ES-I3 (cell line): ENCODE measurements around the gene UNC93B1.

Source experiments
- H3K36me3 ChIP-seq: 2 replicates; pipeline ENCODE4 v1.6.1; 2013; ENCODE audit warnings: mild to moderate bottlenecking, low read length, control low read depth, moderate library complexity; ENCODE audit not compliant: insufficient read depth
- H3K4me1 ChIP-seq: 2 replicates; pipeline ENCODE4 v1.6.1; 2013; ENCODE audit warnings: mild to moderate bottlenecking, control low read depth, low read length; ENCODE audit not compliant: insufficient read depth
- H3K9ac ChIP-seq: 2 replicates; pipeline ENCODE4 v1.6.1; 2013; ENCODE audit warnings: low read depth, mild to moderate bottlenecking, low read length, moderate library complexity
- H3K9me3 ChIP-seq: 2 replicates; pipeline ENCODE4 v1.6.1; 2013; ENCODE audit warnings: mild to moderate bottlenecking, low read length, moderate library complexity; ENCODE audit not compliant: control insufficient read depth, insufficient read depth

UNC93B1 gene

DNA sequence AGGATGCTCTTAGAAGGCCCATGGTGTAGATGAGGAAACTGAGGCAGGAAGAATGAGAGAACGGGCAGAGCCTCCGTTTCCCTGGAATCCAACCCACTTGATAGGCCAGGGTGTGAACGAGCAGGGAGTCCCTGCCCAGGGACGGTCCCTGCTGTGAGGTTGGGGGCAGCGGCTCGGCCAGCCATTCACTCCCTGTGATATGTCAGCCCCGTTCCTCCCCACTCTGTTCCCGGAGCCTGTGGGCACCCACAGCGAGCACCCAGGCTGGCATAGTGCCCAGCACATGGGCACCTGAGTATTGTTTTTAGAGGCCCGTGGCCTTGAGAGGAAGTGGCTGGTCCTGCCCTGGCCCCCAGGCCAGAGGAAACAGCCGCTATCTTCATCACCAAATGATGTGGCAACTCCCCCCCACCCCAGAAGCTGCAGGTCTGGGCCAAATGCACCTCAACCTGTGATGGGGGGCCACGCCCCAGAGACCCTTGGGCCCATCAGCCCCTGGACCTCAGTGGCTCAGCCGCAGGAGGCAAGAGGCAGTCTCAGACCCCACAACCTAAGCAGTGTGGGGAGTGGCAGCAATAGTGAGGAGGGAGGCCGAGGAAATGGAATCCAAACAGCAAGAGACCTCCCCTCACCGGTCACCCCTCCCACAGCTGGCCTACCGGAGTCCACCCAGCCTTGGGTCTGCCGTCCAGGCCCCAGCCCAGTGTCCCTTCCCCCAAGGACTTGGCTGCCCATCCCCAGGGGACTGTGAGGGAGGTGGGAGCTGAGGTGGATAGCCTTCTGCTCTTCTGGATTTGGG is 8.3 kb upstream of the UNC93B1 start:
- Histone ChIP-seq H3K4me1 (peaks cover 27% of the 10 kb centered on the region; the same call in 1 of the 2 replicates), H3K9ac (no peak overlapping the region), H3K9me3 (no peaks in the 10 kb centered on the region), H3K36me3 (no peaks in the 10 kb centered on the region)

DNA sequence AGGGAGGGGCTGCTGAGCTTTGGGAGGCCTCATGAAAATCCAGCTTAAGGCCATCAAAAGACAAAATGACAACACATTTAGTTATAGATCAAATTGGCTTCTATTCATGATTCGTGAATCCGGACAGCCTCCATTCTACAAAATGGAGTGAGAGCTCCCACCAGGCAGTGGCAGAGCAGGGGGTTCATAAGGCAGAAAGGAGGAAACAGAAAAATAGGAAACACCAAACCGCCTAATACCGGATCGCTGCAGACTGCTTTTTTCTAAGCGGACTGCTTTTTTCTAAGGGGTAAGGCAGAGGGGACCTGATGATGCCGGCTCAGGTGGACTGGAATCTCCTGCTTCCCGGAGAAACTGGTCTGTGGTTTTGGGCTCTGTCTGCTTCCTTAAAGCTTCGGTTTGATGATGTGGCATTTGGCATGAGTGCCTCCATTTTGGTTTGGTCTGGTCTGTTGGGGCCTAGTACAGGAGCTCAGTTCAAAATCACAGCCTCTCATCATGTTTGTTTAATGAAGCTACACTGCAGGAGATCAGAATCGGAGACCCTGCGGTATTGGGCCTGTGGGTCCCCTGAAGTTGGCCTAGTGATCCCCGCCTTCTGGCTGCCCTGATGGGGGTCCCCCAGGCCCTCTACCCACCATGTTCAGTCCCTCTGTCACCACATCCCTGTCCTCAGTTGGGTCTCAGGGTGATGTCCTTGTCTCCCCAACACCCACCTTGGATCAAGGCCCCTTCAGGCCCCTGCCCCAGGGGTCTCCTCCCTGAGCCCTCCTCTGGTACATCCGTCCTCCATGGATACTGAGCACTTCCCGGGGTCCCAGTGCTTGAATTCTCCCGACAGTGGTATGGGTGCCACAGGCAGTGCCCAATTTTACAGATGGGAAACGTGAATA is 7.4 kb upstream of the UNC93B1 start:
- Histone ChIP-seq H3K9me3 (no peaks in the 10 kb centered on the region), H3K9ac (no peak overlapping the region), H3K4me1 (peaks cover 23% of the 10 kb centered on the region; the same call in 1 of the 2 replicates), H3K36me3 (no peaks in the 10 kb centered on the region)

DNA sequence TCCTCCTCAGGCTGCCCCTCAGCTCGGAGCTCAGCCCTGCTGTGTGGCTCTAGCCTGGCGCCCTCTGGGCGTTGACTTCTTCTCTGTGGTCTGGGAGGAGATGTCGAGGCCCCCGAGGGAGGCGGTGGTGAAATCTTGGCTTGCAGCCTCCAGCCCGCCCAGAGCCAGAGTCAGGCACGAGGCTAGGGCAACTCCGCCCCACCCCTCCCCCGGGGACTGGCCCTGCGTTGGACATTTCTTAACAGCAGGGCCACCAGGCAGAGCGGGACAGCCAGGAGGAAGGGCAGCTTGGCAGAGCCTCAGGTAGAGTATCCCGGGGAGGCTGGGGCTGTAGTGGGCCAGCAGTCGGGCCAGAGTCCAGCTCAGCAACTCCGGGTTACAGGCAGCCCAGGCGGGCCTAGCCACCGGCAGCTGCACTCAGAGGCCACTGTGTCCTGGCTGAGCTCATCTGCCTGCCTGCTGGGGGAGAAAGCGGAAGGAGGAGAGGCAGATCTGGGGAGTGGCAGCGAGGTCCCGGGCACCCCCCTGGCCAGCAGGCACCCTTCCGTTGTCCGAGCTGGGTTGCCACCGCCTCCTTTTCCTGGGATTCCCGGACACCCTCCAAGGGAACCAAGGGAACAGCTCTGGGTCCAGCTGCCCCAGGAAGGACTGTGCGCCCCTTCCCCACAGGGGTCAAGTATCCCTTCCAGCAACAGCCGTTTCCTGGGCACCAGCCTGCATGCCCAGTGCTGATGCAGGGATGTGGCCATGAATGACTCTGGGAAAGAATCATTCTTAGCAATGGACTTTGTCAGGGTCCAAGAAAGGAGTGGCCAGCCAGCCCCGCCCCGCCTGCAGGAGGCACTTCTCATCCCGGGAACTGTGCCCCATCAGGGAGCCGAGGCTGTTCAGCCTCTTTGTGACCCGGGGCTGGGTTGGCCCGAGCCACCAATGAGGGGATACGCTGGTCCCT is 6.5 kb upstream of the UNC93B1 start, which contains the start of gene ALDH3B1:
TSS of gene ALDH3B1 (plus strand) at position 238 of the 952 bp plus-strand sequence. CDS start 4,971 bp downstream, outside the sequence.
- H3K4me1 ChIP-seq = peaks cover 23% of the 10 kb centered on the region; the same call in 1 of the 2 replicates
- no peaks in the 10 kb centered on the region for H3K9me3 ChIP-seq
- H3K36me3 ChIP-seq = no peaks in the 10 kb centered on the region
- no peak within 1 kb of the TSS for H3K9ac ChIP-seq

DNA sequence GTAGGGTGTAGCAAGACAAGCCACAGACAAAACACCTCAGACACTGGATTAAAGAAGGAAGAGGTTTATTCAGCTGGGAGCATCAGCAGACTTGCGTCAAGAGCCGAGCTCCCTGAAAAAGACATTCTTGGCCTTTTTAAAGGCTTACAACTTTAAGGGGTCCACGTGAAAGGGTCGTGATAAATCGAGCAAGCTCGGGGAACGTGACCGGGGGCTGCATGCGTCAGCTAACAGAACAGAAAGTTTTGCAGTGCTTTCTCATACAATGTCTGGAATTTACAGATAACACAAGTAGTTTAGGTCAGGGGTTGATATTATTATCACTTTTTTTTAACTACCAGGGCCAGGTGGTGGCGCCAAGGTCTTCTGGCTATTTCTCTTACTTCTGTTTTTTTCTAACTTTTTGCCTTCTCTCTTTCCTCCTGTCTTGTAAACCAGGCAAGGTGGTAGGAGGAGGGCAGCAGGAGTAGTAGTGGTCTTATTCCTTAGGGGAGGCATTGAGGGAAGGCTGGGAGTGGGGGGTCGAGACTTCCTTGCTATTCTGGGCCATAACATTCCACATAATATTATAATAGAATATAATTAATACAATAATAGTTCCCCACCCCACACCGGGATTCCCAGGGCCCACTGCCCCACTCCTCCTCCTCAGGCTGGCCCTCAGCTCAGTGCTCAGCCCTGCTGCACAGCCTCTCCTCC is 5.6 kb upstream of the UNC93B1 start:
- H3K9ac ChIP-seq = no peak overlapping the region
- H3K4me1 ChIP-seq = peaks cover 23% of the 10 kb centered on the region; the same call in 1 of the 2 replicates
- no peaks in the 10 kb centered on the region for H3K9me3 ChIP-seq
- H3K36me3 ChIP-seq = no peaks in the 10 kb centered on the region

DNA sequence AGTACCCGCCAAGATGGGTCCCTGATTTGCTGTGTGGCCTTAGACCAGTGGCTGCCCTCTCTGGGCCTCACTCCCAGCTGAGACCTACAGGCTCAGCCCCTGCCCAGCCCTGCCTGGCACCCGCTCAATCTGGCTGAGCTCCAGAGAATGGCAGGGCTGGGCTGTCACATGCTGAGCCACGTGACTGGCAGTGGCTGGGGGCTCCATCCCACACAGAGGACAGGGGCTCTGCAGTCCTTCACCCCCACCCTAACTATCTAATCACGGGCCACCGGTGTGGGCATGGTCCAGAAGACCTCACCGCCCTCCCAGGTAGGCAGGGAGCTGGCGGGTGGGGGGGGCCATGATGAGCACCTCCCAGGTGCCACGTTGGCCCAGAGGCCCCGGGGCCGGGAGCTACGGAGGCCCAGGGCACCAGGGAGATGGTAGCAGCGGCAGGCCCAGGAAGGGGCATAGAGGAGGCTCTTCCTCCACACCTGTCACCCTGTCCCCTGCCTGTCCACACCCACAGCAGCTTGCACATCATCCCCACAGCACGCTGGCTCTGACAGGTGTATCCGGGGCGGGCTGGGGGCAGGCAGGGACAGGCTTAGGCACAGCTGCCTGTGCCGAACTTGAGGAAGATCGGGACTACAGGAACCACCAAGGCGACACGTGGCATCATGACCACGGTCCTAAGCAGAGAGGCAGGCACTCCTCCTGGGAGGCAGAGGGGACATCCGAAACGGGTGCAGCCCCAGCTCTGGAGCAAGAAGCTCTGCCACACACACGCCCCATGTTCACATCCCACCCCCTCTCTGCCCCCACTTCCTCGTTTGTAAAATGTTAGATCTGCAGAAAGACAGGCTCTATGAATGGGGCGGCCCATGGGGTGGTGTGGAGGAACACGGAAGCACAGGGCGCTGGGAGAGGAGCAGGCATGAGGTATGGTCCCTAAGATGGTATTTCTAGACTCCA is 4.8 kb upstream of the UNC93B1 start:
- Histone ChIP-seq H3K4me1 (peaks cover 25% of the 10 kb centered on the region; the same call in 1 of the 2 replicates), H3K36me3 (no peaks in the 10 kb centered on the region), H3K9ac (no peak overlapping the region), H3K9me3 (no peaks in the 10 kb centered on the region)

DNA sequence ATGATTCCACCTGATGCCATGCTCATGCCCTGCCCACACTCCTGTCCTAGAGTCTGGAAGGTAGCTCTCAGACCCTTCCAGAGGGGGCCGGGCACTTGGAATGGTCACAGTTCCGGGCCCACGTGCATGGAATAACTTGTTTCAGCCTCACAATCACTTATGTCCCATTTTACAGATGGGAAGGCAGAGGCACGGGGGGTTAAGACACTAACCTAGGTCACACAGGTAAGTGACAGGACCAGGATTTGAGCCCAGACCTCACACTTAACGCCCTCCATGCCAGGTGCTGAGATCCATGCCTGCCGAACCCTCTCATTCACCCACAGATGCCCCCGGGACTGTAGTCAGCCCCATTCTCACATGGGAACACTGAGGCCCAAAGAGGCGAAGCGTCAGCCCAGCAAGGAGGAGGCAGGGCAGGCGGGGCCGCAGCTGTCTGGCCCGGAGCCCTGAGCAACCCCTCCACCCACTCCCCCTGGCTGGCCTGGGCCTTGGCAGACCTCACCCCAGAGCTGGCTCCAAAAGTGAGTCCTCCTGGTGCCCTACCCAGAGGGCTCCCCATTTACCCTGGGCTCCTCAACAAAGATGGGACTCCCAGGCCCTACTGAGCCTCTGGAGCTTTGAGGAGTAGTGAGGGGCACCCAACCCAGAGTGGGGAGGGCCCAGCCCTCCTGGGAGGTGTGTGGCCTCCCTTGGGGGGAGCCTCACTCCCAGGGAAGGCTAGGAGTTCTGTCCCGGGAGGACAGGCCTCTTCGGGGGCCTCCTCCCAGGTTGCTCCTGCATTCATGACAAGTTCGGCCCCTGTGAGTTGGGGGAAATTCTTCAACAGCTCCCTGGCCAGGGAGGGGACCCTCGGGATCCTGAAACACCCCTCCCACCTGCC is 3.8 kb upstream of the UNC93B1 start:
- Histone ChIP-seq H3K4me1 (peaks cover 25% of the 10 kb centered on the region; the same call in 1 of the 2 replicates), H3K36me3 (no peaks in the 10 kb centered on the region), H3K9me3 (no peaks in the 10 kb centered on the region), H3K9ac (no peak overlapping the region)

DNA sequence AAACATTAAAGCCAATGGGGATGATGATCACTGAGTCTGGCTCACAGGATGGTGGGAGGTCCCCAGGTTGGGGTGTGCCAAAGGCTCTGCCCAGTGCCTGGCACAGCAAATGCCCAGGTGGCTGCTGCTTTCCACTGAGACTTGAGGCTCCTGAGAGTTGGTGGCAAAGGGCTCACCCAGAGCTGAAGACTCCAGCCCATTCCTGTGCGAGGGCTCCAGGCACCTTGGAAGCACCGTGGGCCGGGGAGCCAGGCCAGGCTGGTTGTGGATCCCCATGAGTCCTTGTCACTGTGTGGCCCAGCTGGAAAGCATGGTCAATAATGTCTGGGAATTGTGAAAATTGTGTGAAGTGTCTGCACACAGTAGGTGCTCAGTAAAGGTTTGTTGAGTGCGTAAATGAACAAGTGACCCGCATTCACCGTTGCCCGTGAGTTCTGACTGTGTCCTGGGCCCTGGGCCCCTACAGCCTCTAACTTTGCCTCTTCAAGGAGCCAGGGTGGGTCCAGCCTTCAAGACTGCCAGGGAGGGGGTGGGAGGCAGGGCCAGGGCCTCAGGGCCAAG is 2.8 kb upstream of the UNC93B1 start:
- Histone ChIP-seq H3K9me3 (no peaks in the 10 kb centered on the region), H3K4me1 (peaks cover 25% of the 10 kb centered on the region; the same call in 1 of the 2 replicates), H3K36me3 (no peaks in the 10 kb centered on the region), H3K9ac (no peak overlapping the region)

DNA sequence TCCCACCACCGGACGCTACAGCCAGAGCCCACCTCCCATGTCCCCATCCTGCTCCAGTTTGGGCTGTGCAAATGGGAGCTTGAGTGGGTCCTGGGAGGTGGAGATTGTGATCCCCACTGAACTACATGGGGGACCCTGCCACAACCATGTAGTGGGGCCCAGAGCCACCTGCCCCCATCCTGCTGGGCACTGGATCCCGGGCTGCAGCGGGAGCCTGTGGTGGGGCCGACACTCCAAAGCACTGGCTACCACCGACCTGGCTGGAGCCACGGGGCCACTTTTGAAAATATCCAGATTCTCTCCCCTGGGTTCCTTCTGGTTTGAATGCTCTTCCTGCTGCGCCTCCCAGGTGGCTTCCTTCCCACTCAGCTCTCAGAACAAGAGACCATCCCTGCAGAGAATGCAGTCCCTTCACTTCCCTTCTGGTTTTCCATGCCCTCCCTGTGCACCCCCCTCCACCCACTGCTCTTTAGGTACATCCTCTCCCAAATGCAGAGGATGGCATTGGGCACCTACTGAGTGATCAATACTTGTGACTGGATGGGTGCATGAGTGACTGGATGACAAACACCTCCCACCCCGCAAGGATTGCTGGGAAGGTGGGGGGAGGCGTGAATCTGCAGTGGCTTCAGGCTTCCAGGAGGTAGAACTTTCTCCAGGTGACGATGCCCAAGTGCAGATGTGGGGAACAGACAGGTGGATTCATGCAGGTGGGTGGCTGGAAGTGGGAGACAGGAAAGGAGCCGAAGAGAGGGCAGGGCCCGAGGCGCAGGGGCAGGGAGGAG is 846 bp upstream of the UNC93B1 start:
- Histone ChIP-seq H3K9me3 (no peaks in the 10 kb centered on the region), H3K9ac (peak overlapping the region; percentile 49; the same call in 1 of the 2 replicates), H3K36me3 (no peaks in the 10 kb centered on the region), H3K4me1 (peaks cover 10% of the 10 kb centered on the region; the same call in 1 of the 2 replicates)

DNA sequence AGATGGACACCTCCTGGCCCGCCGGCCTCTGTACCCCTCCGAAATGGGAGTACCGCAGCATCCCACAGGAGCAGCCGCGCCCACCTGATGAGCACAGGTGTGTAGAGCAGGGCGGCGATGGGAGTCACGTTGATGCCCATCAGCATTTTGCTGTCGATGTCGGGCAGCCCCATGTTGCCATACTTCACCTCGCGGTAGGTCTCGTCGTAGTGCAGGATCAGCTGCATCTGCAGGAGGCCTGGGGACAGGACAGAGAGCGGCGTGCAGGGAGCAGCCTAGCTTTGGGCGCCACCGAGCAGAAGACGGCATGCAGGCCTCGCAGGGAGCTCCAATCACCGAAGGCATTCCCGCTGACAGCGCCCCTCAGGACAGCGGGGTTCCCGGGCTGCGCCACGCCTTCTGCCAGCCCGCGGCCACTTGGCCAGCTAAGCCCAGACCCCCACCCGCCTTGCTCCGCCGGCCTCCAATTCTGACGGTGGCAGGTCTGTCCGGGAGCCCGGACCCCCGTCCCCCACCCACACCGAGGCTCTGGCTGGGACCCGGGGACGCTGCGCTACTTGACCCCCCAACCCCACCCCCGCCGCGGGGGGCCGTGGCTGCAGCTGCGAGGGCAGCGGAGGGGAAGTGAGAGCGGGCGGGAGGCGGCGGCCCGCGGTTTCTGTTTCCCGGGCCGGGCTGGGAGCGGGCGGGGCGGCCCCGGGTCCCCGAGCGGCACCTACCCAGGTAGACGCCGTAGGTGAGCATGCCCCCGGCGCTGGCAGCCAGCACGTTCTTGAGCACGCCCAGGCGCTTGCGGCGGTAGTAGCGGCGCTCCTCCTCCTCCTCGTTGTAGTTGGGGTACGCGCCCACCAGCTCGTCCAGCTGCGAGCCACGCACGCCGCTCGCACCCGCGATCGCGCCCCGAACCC is 705 bp downstream of the UNC93B1 start:
- Histone ChIP-seq H3K9me3 (no peaks in the 10 kb centered on the region), H3K36me3 (no peaks in the 10 kb centered on the region), H3K4me1 (peaks cover 9% of the 10 kb centered on the region; the same call in 1 of the 2 replicates), H3K9ac (peak overlapping the region; percentile 48)

DNA sequence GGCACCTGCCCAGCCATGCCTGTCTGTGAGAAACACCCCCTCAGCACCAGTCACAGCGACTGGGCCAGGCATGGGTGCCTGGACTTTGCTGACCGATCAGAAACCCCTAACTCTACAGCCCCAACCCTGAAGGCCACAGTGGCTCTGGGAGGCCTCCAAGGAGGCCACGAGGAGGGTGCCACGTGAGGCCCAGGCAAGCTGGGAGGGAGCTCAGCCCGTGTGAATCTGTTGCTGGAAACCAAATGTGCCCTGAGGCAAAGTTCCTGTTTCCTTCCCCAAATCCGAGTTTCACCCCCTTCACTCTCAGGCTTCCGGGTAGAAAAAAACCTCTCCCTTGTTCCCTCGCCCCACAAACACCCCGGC is 1.3 kb downstream of the UNC93B1 start:
- Histone ChIP-seq H3K36me3 (no peaks in the 10 kb centered on the region), H3K4me1 (peaks cover 9% of the 10 kb centered on the region; the same call in 1 of the 2 replicates), H3K9me3 (no peaks in the 10 kb centered on the region), H3K9ac (peak overlapping the region; percentile 48; the same call in 1 of the 2 replicates)
